Colonic mucosa (tissue), 4 donors: ENCODE data around the gene PTCRA. TPM values are rescaled to one million over a fixed set of nuclear protein-coding genes. Genes with fewer than 3 reads are reported as not detected.

Experiments used
- DNase-seq: peaks from one replicate; pipeline ENCODE4 v3.0.0-alpha.2; 2020
- H3K27ac ChIP-seq: fragments of 200-600 bp; one replicate; pipeline ENCODE4 v1.8.0; 2021
- H3K27me3 ChIP-seq: fragments of 200-600 bp; one replicate; pipeline ENCODE4 v1.8.0; 2021
- H3K36me3 ChIP-seq: fragments of 200-600 bp; one replicate; pipeline ENCODE4 v1.8.0; 2021
- H3K4me1 ChIP-seq: fragments of 200-600 bp; one replicate; pipeline ENCODE4 v1.8.0; 2021; ENCODE audit warnings: mild to moderate bottlenecking
- H3K4me3 ChIP-seq: fragments of 200-600 bp; one replicate; pipeline ENCODE4 v1.8.0; 2021
- H3K9ac ChIP-seq, 2 donors: one replicate each; pipeline ENCODE4 v1.7.0; 2013; ENCODE audit warnings: control low read depth in 2 of 2, low read depth in 2 of 2, low read length in 2 of 2
- H3K9me3 ChIP-seq: fragments of 200-600 bp; one replicate; pipeline ENCODE4 v1.8.0; 2021
- intact Hi-C: fragments of 100-400 bp; cut with DNase I; formaldehyde crosslinking; loops from one replicate; pipeline ENCODE4 v1.14.1; 2022
- total RNA-seq, 2 donors: library from RNA; stranded (reverse); fragmentation: NEBNext Ultra II Directional in 1 of 2; extraction: Animal tissue kit (Norgen Biotek cat#: 25700) in 1 of 2; gene quantifications; one replicate each; pipeline ENCODE4 v1.2.1, GENCODE V29; 2021
- TF ChIP-seq, protein P1 (sequence below): fragments of 200-600 bp; IDR thresholded peaks from one replicate; pipeline ENCODE4 v1.8.0; 2022; ENCODE audit warnings: antibody characterized with exemption, mild to moderate bottlenecking
- donor health status: healthy.
- donor health status: DM: no; HTN: no; CAD: no.
- donor health status: DM: no; HTN: no; CAD: no.

The PTCRA gene, protein sequence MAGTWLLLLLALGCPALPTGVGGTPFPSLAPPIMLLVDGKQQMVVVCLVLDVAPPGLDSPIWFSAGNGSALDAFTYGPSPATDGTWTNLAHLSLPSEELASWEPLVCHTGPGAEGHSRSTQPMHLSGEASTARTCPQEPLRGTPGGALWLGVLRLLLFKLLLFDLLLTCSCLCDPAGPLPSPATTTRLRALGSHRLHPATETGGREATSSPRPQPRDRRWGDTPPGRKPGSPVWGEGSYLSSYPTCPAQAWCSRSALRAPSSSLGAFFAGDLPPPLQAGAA
- not detected for total RNA-seq

DNA sequence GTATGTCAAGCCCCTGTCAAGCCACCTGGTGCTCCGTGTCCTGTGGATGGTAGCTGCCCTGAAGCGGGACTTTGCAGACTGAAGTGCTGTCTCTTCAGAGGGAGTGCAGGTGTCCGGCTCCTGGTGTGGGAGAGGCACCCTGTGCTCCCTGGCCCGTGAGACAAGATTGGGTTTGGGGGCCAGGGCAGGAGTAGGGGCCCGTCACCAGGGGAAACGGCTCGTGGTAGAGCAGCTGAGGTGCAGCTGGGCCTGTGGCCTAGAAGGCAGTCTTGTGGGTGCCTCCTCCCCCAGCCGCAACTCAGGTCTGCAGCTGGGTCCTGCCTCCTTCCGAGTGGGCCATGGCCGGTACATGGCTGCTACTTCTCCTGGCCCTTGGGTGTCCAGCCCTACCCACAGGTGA lies at the start of gene PTCRA:
TSS of gene PTCRA (plus strand) at position 322 of the 400 bp plus-strand sequence. CDS start at position 339, 17 bp downstream.
- H3K9me3 ChIP-seq, result no peaks in the 10 kb centered on the region
- H3K36me3 ChIP-seq, result no peaks in the 10 kb centered on the region
- H3K27ac ChIP-seq, result no peak within 1 kb of the TSS
- H3K27me3 ChIP-seq, result peaks cover 7% of the 10 kb centered on the region
- no peak within 1 kb of the TSS for H3K4me3 ChIP-seq
- TF ChIP-seq, protein P1, sequence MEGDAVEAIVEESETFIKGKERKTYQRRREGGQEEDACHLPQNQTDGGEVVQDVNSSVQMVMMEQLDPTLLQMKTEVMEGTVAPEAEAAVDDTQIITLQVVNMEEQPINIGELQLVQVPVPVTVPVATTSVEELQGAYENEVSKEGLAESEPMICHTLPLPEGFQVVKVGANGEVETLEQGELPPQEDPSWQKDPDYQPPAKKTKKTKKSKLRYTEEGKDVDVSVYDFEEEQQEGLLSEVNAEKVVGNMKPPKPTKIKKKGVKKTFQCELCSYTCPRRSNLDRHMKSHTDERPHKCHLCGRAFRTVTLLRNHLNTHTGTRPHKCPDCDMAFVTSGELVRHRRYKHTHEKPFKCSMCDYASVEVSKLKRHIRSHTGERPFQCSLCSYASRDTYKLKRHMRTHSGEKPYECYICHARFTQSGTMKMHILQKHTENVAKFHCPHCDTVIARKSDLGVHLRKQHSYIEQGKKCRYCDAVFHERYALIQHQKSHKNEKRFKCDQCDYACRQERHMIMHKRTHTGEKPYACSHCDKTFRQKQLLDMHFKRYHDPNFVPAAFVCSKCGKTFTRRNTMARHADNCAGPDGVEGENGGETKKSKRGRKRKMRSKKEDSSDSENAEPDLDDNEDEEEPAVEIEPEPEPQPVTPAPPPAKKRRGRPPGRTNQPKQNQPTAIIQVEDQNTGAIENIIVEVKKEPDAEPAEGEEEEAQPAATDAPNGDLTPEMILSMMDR, result no peak
- DNase-seq, result no peak
- H3K9ac ChIP-seq, result no peak within 1 kb of the TSS
- H3K4me1 ChIP-seq, result no peaks in the 10 kb centered on the region
- intact Hi-C loops, result no loop called here

DNA sequence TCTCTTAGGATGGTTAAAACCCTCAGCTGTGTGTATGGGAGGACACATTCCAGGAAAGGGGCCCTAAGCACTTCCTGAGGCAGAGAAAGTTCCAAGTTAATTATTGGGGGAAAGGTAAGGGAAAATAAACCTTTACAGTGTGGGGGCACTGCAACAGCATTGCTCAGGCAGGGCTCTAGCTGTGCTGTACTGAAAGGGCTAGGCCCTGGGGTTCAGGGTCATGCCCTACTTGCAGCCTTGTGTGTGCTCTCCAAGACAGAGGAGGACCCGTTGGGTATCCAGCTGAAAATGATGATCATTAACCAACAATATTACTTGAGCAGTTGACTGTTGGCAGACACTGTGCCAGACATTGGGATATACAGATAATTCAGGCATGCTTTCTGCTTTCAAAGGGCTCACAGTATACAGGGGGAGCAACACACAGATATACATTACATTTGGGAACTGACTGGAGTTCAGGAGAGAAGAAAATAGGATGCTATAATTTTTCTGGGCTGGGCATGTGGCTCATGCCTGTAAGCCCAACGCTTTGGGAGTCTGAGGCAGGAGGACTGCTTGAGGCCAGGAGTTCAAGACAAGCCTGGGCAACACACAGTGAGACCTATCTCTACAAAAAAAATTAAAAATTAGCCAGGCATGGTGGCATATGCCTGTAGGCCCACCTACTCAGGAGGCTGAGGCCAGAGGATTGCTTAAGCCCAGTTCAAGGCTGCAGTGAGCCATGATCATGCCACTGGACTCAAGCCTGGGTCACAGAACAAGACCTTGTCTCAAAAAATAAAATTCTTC lies 45.5 kb upstream of the PTCRA start:
- Histone ChIP-seq H3K9me3 (no peaks in the 10 kb centered on the region), H3K4me3 (no peak overlapping the region), H3K27me3 (no peaks in the 10 kb centered on the region), H3K27ac (no peak overlapping the region), H3K9ac (no peak overlapping the region), H3K36me3 (peaks cover 9% of the 10 kb centered on the region), H3K4me1 (no peaks in the 10 kb centered on the region)
- TF ChIP-seq, protein P1, result no peak
- DNase-seq, result no peak
- intact Hi-C loops, result no loop called here

DNA sequence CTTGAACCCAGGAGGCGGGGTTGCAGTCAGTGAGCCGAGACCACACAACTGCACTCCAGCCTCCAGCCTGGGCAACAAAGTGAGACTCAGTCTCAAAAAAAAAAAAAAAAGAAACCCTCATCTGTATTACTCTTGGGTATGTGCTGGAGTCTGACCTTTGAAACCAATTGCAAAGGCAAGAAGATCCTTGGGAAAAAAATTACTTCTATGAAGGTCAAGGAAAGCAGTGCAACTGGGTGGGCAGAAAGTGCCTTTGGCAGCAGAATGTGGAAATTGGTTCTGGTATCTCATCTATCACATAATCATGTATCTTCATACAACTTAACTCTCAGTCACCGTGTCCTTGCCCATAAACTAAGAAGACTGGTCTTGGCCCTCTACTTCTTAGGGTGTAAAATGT lies 44.1 kb upstream of the PTCRA start:
- TF ChIP-seq, protein P1, result no peak
- Histone ChIP-seq H3K4me1 (no peaks in the 10 kb centered on the region), H3K27ac (no peak overlapping the region), H3K9ac (no peak overlapping the region), H3K36me3 (no peaks in the 10 kb centered on the region), H3K4me3 (no peak overlapping the region), H3K27me3 (no peaks in the 10 kb centered on the region), H3K9me3 (no peaks in the 10 kb centered on the region)
- DNase-seq, result no peak
- intact Hi-C loops, result no loop called here

DNA sequence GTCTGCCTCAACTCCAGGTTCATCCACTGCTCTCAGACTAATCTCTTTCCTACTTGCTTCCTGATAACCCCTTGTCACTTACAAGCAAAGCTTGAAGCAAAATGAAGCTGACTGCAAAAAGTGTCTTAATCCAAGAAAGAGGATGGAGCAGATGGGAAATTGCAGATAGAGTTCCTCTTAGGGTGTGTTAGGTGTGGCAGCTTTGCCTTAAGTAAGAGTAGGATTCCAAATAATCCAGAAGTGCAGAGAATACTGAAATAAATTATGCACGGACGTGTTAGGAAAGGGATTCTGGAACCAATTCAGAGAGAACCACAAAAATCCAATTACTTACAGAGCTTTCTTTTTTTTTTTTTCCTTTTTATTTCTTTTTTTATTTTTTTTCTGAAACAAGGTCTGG lies 42.5 kb upstream of the PTCRA start:
- no peaks in the 10 kb centered on the region for H3K4me1 ChIP-seq
- no peak overlapping the region for H3K4me3 ChIP-seq
- no peaks in the 10 kb centered on the region for H3K27me3 ChIP-seq
- H3K36me3 ChIP-seq, result no peaks in the 10 kb centered on the region
- intact Hi-C loops, result no loop called here
- TF ChIP-seq, protein P1, result no peak
- no peak overlapping the region for H3K9ac ChIP-seq
- no peaks in the 10 kb centered on the region for H3K9me3 ChIP-seq
- H3K27ac ChIP-seq, result no peak overlapping the region
- DNase-seq, result no peak

DNA sequence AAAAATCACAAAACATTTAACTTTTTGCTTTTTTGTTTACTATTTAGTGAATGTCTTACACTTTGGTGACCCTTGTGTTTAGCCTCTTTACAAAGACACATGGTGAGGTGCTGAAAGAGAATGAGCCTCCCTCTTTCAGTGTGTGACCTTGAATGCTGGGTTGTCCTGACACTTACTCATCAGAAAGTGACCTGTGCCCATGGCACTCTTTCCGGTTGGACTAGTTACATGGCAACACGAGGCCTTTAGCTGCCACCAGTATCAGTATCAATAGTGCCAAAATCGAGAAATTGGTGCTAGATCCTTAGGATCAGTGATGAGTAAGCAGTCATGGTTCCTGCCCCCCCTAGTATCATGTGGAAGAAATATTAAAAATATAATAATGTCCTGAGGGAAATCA lies 38.2 kb upstream of the PTCRA start:
- Histone ChIP-seq H3K36me3 (no peaks in the 10 kb centered on the region), H3K27me3 (no peaks in the 10 kb centered on the region), H3K4me1 (peaks cover 4% of the 10 kb centered on the region), H3K9me3 (no peaks in the 10 kb centered on the region), H3K9ac (peak overlapping the region in 1 of 2 donors; percentile 30), H3K27ac (no peak overlapping the region), H3K4me3 (no peak overlapping the region)
- TF ChIP-seq, protein P1, result no peak
- intact Hi-C loops, result loop anchor here (2.0 kb wide), 1 partner anchor 217 kb away; no protein-coding TSS in a partner anchor
- no peak for DNase-seq
